ENCODE data around the gene NTM. TPM values are rescaled to one million over a fixed set of nuclear protein-coding genes. Genes with fewer than 3 reads are reported as not detected.

Gene NTM
- total and polyA plus RNA-seq, 7 donors: 0.07 to 1.1 (median 0.22) TPM; not detected in 2

GRCh38 chr11:131889146-131889577, 518.7 kb downstream of the NTM start:
- H3K9me3 ChIP-seq: no peaks in the 10 kb centered on the region
- H3K27me3 ChIP-seq (ENCODE audit: insufficient read depth in 3 of 3, low read length in 2 of 3): peaks cover 0 to 10% (median 3%) of the 10 kb centered on the region in 3 donors
- no peak overlapping the region for H3K4me3 ChIP-seq
- no peak for TF ChIP-seq CTCF (IDR thresholded peaks at IDR 0.05)
- no peaks in the 10 kb centered on the region for H3K36me3 ChIP-seq (ENCODE audit: insufficient read depth in 1 of 2, low read depth in 1 of 2)
- no peak overlapping the region for H3K27ac ChIP-seq
- intact Hi-C loops (cut with DNase I): no loop called here
- WGBS, 3 donors: 41 to 48% (median 44%) methylated on average over 2 of the region's 2 CpGs
- ATAC-seq: no peak
- DNase-seq: no peak
- no peaks in the 10 kb centered on the region for H3K4me1 ChIP-seq

- Histone ChIP-seq H3K27me3 (ENCODE audit: insufficient read depth in 3 of 3, low read length in 2 of 3) (peaks cover 0 to 10% (median 3%) of the 10 kb centered on the region in 3 donors), H3K4me1 (no peaks in the 10 kb centered on the region), H3K27ac (no peak overlapping the region), H3K36me3 (ENCODE audit: insufficient read depth in 1 of 2, low read depth in 1 of 2) (no peaks in the 10 kb centered on the region), H3K4me3 (no peak overlapping the region), H3K9me3 (no peaks in the 10 kb centered on the region)
- DNase-seq (no peak), ATAC-seq (no peak)
- intact Hi-C loops (cut with DNase I): no loop called here
- no peak for TF ChIP-seq CTCF (IDR thresholded peaks at IDR 0.05)
- 84 to 88% (median 85%) methylated on average over 4 of the region's 4 CpGs for WGBS, 3 donors
Observed at GRCh38 chr11:131889760-131890581, 519.6 kb downstream of the NTM start.

GRCh38 chr11:131893103-131893890, 522.9 kb downstream of the NTM start:
- ATAC-seq: no peak
- H3K27me3 ChIP-seq (ENCODE audit: insufficient read depth in 3 of 3, low read length in 2 of 3): peaks cover 2 to 6% (median 3%) of the 10 kb centered on the region in 3 donors

GRCh38 chr11:131893988-131894387, 523.6 kb downstream of the NTM start:
- H3K9me3 ChIP-seq: no peaks in the 10 kb centered on the region
- H3K27ac ChIP-seq: no peak overlapping the region
- 88 to 93% (median 89%) methylated on average over 5 of the region's 5 CpGs for WGBS, 3 donors
- no peak for ATAC-seq
- no peak for TF ChIP-seq CTCF (IDR thresholded peaks at IDR 0.05)
- peaks cover 2 to 4% (median 2%) of the 10 kb centered on the region in 3 donors for H3K27me3 ChIP-seq (ENCODE audit: insufficient read depth in 3 of 3, low read length in 2 of 3)
- no peaks in the 10 kb centered on the region for H3K4me1 ChIP-seq
- no peak overlapping the region for H3K4me3 ChIP-seq
- intact Hi-C loops (cut with DNase I): no loop called here
- no peaks in the 10 kb centered on the region for H3K36me3 ChIP-seq (ENCODE audit: insufficient read depth in 1 of 2, low read depth in 1 of 2)
- no peak for DNase-seq

More at GRCh38 chr11:131893103-131893890, 522.9 kb downstream of the NTM start:
- Histone ChIP-seq H3K4me1 (no peaks in the 10 kb centered on the region), H3K4me3 (no peak overlapping the region), H3K27ac (no peak overlapping the region), H3K36me3 (ENCODE audit: insufficient read depth in 1 of 2, low read depth in 1 of 2) (no peaks in the 10 kb centered on the region), H3K9me3 (no peaks in the 10 kb centered on the region)
- intact Hi-C loops (cut with DNase I): no loop called here
- no peak for TF ChIP-seq CTCF (IDR thresholded peaks at IDR 0.05)
- DNase-seq: no peak
- 89 to 93% (median 92%) methylated on average over 8 of the region's 8 CpGs for WGBS, 3 donors

Measured in psoas muscle (tissue), 8 donors.